HG03442 (cell line): ENCODE data around the gene GAS1.

Source experiments
- ATAC-seq: cut with Tn5 transposase; IDR thresholded peaks from one replicate; pipeline ENCODE4 v1.9.1; 2021; ENCODE audit warnings: mild to moderate bottlenecking, moderate library complexity; ENCODE audit not compliant: unreplicated experiment

Gene GAS1

DNA sequence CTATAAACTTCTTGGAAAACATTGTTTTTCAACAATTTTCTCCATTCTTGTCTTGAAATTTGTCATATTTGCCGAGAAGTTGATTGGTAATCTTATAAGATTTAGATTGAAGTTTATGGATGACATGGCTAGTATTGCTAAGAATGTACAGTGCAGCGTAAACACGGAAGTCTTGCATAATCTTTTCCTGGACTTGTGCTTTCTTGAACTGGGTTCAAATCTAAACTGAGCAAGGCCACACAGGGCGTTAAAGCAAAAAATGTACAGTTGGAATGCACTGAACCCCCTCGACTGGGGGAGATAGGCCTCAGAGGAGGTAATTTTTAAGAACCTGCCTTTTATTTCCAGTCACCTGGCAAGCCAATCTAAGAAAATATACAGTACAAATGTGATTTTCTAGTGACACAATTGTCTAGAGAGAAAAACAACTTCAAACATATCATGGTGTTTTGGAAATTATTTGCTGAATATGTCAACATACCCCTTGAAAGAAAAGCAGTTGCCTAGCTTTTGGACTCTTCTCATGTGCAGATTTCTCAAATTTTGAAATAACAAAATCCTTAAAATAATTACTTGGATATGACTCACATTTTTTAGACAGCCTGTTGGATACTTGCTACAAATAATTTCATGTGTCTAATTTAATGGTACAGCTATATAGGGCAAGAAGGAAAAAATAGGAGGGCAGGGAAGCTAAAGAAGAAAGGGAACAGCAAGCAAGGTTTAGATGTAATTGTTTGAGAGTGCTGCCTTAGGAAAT lies 18.5 kb upstream of the GAS1 start:
- no peak for ATAC-seq

DNA sequence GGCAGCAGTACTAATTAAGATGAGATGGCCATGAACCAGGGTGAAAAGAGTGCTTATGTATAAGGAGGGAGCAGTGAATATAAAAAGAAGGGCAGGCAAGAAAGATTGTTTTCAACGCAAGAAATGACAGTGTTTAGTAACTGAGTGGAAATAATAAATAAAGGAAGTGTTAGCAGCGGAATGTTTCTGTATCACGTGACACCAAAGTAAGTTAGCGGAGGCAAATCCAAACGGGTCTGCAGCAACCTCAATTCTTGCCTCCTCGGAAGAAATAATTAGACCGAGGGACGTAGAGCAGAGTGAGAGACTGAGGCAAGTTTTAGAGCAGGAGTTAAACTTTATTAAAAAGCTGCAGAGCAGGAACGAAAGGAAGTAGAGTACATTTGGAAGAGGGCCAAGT lies 15.4 kb upstream of the GAS1 start:
- no peak for ATAC-seq

DNA sequence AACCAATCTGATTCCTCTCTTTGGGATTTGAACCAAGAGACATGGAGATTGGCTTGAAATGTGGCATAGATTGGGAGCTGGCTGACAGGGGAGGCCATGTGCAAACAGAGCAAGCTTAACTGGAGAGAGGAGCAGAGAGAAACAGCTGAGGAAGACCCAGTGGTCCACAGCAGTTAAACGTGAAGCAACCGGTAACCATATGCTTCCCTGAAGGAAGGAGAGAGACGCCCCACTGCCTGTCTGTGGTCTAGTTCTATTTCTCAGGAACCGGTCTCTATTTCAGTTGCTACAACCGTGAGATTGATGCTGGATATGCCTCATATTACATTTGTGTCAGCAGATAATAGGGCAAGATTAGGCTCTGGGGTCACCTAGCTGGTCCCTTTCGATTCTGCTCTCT lies 13.6 kb upstream of the GAS1 start:
- no peak for ATAC-seq

DNA sequence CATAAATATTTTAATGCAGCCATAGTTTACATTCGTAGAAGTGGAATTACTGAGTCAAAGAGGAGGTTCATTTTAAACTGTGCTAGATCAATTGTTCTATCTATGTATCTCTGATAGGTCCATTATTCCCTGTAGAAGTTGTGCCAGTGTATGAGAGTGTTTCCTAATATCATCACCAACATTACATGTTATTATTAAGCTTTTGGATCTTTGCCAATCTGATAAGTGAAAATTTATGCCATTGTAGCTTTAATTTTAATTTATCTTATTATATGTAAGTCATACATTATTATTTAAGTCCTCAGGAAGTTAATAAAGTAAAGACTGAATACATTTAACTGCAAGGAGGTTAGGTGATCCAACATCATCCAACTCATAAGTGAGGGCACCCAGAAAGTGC lies 10.9 kb upstream of the GAS1 start:
- ATAC-seq = no peak

GRCh38 chr9:86955561-86955960 lies 8.3 kb upstream of the GAS1 start:
- ATAC-seq = no peak

DNA sequence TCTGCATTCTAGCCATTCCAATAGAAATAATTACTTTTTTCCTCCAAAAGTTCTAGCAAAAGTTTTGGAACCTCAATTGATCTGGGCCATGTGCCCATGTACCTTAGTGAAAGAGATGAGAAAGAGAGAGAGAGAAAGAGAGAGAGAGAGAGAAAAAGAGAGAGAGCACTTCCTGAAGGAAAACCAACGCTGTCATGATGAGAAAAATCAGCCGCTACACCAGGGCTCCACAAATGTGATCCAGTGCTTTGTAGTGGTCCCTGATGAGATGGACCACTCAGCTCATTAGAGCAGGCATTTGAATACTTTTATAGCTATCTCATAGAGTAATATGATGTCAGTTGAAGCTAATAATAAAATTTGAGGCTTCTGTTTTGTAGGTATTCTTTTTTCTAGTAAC lies 7.7 kb upstream of the GAS1 start:
- no peak for ATAC-seq

GRCh38 chr9:86953181-86953580 lies 5.9 kb upstream of the GAS1 start:
- no peak for ATAC-seq

DNA sequence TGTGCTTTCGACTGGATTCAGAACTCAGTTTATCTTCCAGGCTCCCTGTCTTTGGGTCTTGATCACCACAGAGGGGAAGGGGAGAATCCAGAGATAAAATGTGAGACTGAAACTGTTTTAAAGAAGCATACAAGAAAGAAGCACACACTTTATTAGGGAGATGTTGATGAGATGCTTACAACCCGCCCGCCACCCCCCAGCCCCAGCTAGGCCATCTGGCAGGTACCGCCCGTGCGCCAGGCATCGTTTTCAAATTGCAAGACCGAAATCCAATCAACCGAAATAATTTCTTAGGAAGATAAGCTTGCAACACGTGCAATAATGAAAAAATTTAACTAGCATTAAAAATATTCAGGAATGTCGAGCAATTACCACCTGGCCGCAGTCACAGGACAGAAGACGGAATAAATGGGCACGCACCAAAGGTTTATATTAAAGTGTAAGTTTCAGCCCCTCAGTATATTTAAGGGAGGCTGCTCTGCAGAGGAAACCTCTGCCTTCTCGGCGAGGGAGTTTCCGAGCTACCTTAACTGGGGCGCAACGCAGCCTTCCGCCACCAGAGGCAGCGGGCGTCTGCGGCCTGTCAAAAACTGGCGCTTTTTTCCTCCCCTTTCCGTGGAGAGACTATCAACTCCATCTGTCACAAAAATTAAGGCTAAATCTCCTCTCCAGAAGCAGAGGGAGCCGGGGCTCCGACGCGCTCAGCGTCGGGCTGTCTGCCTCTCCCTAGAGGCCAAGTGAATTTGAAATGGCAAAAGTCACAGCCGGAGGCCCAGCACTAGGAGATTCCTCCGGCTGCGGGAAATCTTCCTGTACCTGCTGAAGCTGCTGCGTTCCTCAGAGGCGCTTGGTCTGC lies 996 bp upstream of the GAS1 start:
- peak; percentile 68 for ATAC-seq

DNA sequence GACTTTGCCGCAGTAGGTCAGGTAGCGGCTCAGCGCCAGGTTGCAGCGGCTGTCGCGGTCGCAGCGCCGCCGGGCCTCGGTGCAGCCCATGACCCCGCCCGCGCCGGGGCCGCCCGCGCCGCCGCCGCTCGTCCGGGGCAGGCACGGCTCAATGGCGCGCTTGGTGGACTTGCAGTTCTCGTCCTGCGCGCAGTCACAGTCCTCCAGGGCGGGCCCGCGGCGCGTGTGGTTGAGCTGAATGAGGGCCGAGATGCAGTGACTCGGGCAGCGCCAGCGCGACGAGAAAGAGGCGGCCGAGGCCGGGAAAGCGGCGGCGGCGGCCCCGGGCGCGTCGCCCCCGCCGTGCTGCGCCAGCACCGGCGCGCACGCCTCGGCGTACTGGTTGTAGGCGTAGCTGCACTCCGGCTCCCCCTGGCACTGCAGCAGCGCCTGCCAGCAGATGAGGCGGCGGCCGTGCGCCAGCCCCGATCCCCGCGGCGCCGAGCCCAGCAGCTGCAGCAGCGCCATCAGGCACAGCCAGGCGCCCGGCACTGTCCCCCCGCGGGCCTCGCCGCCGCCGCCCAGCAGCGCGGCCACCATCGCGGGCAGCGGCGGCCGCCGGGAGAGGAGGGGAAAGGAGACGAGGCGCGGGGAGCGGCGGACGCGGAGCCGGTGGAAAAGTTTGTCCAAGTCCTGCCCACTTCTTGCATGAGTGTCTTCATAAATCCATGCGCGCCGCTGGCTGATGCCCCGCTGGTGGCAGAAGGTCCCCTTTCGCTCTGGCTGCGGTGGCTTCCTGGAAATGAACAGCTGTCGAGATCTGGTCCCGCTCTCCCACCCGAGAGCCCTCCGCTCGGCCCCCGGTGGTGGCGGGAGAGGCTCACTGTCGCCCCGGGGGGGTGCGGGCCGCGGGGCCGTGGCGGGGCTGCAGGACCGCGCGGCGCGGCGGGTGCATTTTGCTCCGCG lies 833 bp downstream of the GAS1 start:
- peak; percentile 37 for ATAC-seq

- ATAC-seq = no peak
Measured at GRCh38 chr9:86945728-86946200, 1.5 kb downstream of the GAS1 start.

DNA sequence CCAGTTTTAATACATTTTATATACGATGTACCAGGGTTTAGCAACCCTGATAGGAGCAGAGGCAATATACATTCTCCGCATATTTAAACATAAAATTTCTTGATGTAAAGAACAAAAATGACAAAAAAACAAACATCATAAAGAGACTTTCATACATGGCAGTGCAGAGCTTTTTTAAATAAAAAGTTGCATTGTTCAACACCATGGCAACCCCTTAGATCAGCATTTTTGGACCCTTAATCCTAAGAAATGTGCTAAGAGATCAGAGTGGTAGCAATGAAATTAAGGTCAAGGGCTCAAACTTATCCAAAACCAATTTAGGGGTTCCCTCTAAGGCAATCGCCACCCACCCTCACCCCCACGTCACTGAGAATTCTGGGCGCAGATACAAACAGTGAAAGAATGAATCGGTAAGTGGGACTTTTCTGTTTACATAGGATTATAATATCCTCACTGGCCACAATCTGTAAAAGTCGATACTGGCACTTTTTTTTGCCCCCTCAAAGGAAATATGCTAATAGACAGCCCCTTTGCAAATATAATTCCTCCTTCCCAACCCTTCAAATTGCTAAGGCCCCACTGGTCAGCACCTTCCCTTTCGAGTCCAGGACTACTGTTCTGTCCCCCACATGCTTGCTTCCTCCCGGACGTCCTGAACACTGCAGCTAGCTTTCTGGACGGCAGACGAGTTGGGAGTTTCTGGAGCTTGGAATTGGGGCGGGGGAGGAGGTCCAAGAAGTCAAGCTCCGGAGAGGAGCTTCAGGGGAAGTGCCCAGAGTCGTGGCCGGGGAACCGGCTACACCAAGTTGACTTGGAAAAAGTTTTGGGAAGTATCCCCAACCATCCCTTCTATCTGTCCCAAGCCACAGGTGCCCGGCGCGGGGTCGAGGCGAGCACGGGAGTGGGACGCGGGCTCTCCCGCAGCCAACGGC lies 2.2 kb downstream of the GAS1 start:
- no peak for ATAC-seq

DNA sequence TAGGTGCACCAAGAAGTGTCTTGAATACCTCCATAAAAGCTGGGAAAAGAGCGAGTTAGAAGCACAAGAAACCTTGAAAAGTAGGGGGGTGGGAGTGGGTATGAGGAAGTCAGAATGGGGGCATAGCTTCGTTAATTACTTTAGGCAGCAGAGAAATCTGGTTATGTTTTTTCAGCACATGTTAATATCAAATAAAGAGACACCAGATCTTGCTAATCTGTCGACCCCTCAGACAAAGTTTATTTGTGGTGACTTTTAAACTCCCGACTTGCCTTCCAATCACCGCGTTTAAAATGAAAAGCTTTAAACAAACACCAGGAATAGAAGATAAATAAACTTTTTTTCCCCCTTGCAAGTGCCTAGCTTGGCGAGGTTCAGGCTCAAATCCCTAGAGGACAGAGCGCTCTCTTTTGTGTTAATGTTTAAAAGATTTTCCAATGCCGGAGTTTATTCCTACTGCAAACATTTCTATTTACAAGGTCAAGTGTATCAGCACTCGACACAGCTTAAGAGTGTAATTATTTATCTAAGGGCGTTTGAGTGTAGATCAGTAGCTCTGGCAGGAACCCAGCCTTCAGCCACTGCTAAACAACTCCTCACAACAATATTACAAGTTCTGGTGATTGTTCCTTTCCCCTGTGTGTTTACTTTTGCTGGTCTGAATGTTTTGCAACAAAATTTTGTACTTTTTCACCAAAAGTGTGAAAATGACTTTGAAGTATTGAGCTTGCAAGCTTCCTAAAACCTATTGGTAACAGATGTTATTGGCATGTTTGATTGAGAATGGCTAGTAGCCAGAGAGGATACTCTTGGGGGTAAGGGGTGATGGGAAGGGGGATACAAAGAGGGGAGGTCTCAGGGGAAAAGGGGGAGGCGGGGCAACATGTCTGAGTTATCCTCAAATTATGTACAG lies 3.8 kb downstream of the GAS1 start:
- no peak for ATAC-seq

DNA sequence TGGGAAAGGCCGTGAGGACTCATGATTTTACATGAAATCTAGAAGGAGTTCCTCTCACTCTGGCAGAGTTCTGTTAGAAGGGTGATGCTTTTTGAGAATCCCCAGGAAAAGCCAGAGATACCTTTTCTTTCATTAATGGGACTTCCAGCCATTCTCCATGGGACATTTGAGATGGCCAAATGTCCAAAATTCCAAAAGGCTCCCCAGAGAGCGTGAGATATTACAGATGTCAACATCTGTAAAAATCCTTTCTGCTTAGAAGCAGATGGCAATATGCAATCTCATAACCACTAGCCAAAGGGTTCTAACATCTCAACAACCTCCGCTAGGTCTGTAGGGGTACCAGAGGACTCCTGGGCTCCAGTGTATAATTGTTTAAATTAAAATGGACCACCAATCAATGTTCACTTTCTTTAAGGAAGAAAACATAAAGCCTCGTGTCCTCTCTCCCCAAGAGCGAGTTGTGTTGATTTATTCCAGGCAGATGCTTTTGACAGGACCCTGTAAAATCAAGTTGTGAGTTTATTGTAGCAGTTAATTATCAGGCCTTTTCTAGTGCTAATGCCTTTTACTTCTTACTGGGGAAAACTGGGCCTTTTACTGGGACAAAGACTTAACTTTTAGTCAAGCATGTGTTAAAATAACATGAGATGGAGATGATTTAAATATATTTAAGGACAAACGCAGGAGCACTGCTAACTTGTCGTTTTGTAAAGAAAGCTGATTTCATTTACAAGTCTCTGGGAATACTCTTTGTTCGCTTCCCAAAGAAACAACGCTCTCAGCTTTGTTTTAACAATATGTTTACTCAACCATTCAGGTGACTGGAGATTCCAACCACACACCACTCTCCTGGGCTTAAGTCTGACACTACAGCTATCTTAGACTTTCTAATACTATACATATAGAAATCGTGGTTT lies 4.8 kb downstream of the GAS1 start:
- ATAC-seq = no peak

DNA sequence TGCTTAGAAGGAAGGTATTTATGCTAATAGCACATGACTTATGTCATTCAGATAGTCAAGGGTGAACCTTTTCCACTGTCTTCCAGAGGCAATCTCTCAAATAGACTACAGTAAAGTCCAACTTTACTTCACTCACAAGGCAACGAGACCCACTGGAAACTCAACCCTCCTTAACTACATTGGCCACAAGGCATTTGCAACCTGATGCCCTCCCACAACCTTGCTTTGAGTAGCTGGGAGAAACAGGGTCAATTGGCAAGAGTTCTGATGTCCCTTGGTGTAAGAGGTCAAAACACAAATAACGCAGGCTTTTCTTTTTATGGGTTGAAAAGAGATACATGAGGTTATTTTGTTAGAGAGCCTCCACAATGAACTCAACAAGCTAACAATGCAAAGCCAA lies 6.1 kb downstream of the GAS1 start:
- ATAC-seq = no peak

GRCh38 chr9:86940774-86941173 lies 6.5 kb downstream of the GAS1 start:
- ATAC-seq = no peak

DNA sequence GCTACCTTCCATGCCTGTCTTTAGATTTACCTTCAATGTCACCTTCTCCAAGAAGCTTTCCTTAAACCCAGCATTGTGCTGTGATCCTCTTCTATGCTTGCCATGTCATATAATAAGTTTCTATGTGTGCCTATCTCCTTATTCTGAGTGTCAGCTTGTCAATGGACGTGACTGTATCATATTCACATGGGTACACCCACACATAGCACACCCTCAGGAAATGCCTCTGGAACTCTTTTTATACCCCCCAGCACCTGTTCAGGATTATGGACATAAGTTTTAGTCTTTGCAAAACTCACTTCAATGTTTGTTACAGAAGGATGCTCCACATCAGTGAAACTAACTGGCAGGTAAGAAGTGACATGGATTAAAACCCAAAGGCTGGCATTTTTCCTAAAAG lies 7.4 kb downstream of the GAS1 start:
- ATAC-seq = no peak

DNA sequence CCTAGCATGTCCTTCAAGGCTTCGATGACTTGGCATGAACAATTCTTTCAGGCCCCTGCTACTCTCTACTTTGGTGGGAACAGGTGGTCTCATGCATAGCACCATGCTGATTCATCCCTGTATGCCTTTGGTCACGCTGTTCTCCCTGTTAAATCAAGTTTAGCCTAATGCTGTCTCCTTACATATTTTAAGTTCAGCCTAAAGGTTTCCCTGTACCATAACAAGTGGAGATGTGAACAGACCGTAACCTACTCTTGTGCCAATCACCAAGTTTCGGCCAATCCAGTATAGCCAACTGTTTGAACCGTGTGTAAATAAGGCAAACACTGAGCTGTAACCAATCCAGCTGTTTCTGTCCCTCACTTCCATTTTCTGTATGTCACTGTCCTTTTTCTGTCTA lies 8.0 kb downstream of the GAS1 start:
- ATAC-seq = no peak

DNA sequence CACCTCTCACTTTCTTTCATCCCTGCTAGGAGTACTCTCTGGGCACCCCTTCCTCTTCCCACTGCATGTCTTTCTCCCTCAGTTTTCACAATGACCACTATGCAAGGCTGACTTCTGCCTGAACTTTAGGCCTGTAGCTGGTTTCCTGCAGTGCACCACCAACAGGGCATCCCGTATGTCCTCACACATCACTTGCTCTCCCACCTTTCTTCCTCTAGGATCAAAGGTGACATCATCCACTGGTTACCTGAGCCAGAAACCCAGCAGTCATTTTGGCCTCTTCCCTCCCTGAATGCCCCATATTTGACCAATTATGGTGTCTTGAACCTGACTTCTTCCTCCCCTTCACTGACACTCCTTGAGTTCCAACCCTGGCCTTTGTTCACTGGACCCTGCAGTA lies 8.5 kb downstream of the GAS1 start:
- no peak for ATAC-seq
